HepG2 (cell line): Measurements from ENCODE around the gene ZPR1. TPM values are rescaled to one million over a fixed set of nuclear protein-coding genes. Genes with fewer than 3 reads are reported as not detected.

Source experiments
- CEBPG ChIP-seq: IDR thresholded peaks from 2 replicates; pipeline ENCODE4 v1.6.1; 2016
- MTF1 ChIP-seq: sonication (generic); formaldehyde crosslinking; IDR thresholded peaks from 2 replicates; pipeline ENCODE4 v1.5.0; 2020; ENCODE audit warnings: missing genetic modification reagents
- NR2F6 ChIP-seq, 2 experiments: IDR thresholded peaks; 2 replicates each; pipeline ENCODE4 v1.6.1; 2016; ENCODE audit warnings: antibody characterized with exemption in 1 of 2, mild to moderate bottlenecking in 1 of 2
- RNF2 ChIP-seq: fragments of 450-650 bp; conservative IDR thresholded peaks from 2 replicates; pipeline ENCODE4 v1.6.1; 2016; ENCODE audit warnings: low read depth
- SP5 ChIP-seq: IDR thresholded peaks from 2 replicates; pipeline ENCODE4 v1.6.1; 2016; ENCODE audit warnings: low read depth, borderline replicate concordance
- SSRP1 ChIP-seq: IDR thresholded peaks from 2 replicates; pipeline ENCODE4 v1.6.1; 2016; ENCODE audit warnings: control low read depth
- TGIF2 ChIP-seq: IDR thresholded peaks from 2 replicates; pipeline ENCODE4 v1.6.1; 2016; ENCODE audit warnings: control low read depth, missing compliant biosample characterization
- WIZ ChIP-seq: sonication (generic); formaldehyde crosslinking; IDR thresholded peaks from 2 replicates; pipeline ENCODE4 v1.5.1; 2020; ENCODE audit warnings: mild to moderate bottlenecking, missing genetic modification reagents
- XBP1 ChIP-seq: sonication (generic); formaldehyde crosslinking; IDR thresholded peaks from 2 replicates; pipeline ENCODE4 v1.5.0; 2020; ENCODE audit warnings: missing genetic modification reagents
- ZBTB44 ChIP-seq: sonication (generic); formaldehyde crosslinking; IDR thresholded peaks from 2 replicates; pipeline ENCODE4 v1.4.0; 2020; ENCODE audit warnings: missing genetic modification reagents
- ZMYM4 ChIP-seq: sonication (generic); formaldehyde crosslinking; IDR thresholded peaks from 2 replicates; pipeline ENCODE4 v1.8.1; 2023; ENCODE audit warnings: mild to moderate bottlenecking, missing genetic modification reagents
- ZNF18 ChIP-seq: sonication (generic); formaldehyde crosslinking; IDR thresholded peaks from 2 replicates; pipeline ENCODE4 v1.8.0; 2022; ENCODE audit warnings: mild to moderate bottlenecking, missing genetic modification reagents; ENCODE audit not compliant: insufficient replicate concordance
- ZNF230 ChIP-seq: sonication (generic); formaldehyde crosslinking; IDR thresholded peaks from 2 replicates; pipeline ENCODE4 v1.4.0; 2020; ENCODE audit warnings: mild to moderate bottlenecking, missing genetic modification reagents
- ZNF274 ChIP-seq: sonication (generic); formaldehyde crosslinking; IDR thresholded peaks from 2 replicates; pipeline ENCODE4 v1.5.1; 2020; ENCODE audit warnings: mild to moderate bottlenecking, missing genetic modification reagents
- ZNF746 ChIP-seq: sonication (generic); formaldehyde crosslinking; IDR thresholded peaks from 2 replicates; pipeline ENCODE4 v1.8.0; 2022; ENCODE audit warnings: mild to moderate bottlenecking, missing genetic modification reagents
- polyA plus RNA-seq, 8 experiments: library from polyadenylated mRNA; depleted of rRNA in 3 of 8; stranded (reverse) in 7 of 8; unstranded in 1 of 8; fragments of >200 nt; fragmentation: Illumina TruSeq in 4 of 8; extraction: Trizol in 4 of 8; gene quantifications; 2 replicates each; pipeline versions ENCODE4 v1.2.1 to v1.2.3, GENCODE V29; 2011 to 2016; ENCODE audit warnings: low read depth in 4 of 8, missing spikeins in 1 of 8, mixed read lengths in 1 of 8; ENCODE audit not compliant: insufficient read depth in 1 of 8
- total RNA-seq, 5 experiments: library from RNA; depleted of rRNA; stranded (reverse); fragments of >200 nt; fragmentation: Illumina TruSeq; extraction: Trizol; gene quantifications; 2 replicates each; pipeline ENCODE4 v1.2.3, GENCODE V29; 2016; ENCODE audit warnings: low read depth in 1 of 5
- TF ChIP-seq, protein P1 (sequence below): sonication (generic); formaldehyde crosslinking; IDR thresholded peaks from 2 replicates; pipeline ENCODE4 v1.4.0; 2020; ENCODE audit warnings: missing genetic modification reagents
- TF ChIP-seq, protein P2 (sequence below), 2 experiments: sonication (generic) in 1 of 2; formaldehyde crosslinking in 1 of 2; IDR thresholded peaks; 2 replicates each; pipeline versions ENCODE4 v1.6.1 to v1.9.0; 2014 to 2022; ENCODE audit warnings: antibody characterized with exemption in 1 of 2, borderline replicate concordance in 1 of 2, inconsistent platforms in 1 of 2, low read depth in 1 of 2, missing genetic modification reagents in 1 of 2
- TF ChIP-seq, protein P3 (sequence below): sonication (generic); IDR thresholded peaks from 2 replicates; pipeline ENCODE4 v1.6.1; 2016; ENCODE audit warnings: low read depth, borderline replicate concordance

The ZPR1 gene
- total and polyA plus RNA-seq, 2 of the 13 experiments (the other 11 are each of a cell fraction or from before 2014, with no cell fraction given) = 40.0 to 79.3 TPM

- TF ChIP-seq, protein P1, sequence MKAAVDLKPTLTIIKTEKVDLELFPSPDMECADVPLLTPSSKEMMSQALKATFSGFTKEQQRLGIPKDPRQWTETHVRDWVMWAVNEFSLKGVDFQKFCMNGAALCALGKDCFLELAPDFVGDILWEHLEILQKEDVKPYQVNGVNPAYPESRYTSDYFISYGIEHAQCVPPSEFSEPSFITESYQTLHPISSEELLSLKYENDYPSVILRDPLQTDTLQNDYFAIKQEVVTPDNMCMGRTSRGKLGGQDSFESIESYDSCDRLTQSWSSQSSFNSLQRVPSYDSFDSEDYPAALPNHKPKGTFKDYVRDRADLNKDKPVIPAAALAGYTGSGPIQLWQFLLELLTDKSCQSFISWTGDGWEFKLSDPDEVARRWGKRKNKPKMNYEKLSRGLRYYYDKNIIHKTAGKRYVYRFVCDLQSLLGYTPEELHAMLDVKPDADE = no peak
- TF ChIP-seq XBP1 (no peak), ZNF274 (no peak), ZNF230 (CRISPR knock-in tag) (peak; percentile 84), NR2F6 (IDR thresholded peaks at IDR 0.05) (peak; percentile 99), NR2F6 (CRISPR knock-in tag; IDR thresholded peaks at IDR 0.05) (peak; percentile 99), ZBTB44 (CRISPR knock-in tag) (no peak), SP5 (CRISPR knock-in tag) (peak; percentile 88), ZMYM4 (CRISPR knock-in tag) (peak; percentile 2), TGIF2 (CRISPR knock-in tag) (0 out of 2 replicates have a peak, but pooled peaks have one; percentile 65), MTF1 (no peak; the same call in 1 of the 2 replicates), WIZ (CRISPR knock-in tag) (no peak), RNF2 (no peak), SSRP1 (CRISPR knock-in tag) (0 out of 2 replicates have a peak, but pooled peaks have one; percentile 72), ZNF746 (CRISPR knock-in tag) (peak; percentile 76; the same call in 1 of the 2 replicates), ZNF18 (CRISPR knock-in tag) (peak; percentile 24), CEBPG (CRISPR knock-in tag) (peak; percentile 94)
- TF ChIP-seq, protein P2, sequence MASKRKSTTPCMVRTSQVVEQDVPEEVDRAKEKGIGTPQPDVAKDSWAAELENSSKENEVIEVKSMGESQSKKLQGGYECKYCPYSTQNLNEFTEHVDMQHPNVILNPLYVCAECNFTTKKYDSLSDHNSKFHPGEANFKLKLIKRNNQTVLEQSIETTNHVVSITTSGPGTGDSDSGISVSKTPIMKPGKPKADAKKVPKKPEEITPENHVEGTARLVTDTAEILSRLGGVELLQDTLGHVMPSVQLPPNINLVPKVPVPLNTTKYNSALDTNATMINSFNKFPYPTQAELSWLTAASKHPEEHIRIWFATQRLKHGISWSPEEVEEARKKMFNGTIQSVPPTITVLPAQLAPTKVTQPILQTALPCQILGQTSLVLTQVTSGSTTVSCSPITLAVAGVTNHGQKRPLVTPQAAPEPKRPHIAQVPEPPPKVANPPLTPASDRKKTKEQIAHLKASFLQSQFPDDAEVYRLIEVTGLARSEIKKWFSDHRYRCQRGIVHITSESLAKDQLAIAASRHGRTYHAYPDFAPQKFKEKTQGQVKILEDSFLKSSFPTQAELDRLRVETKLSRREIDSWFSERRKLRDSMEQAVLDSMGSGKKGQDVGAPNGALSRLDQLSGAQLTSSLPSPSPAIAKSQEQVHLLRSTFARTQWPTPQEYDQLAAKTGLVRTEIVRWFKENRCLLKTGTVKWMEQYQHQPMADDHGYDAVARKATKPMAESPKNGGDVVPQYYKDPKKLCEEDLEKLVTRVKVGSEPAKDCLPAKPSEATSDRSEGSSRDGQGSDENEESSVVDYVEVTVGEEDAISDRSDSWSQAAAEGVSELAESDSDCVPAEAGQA (IDR thresholded peaks at IDR 0.05; ENCODE audit: low read depth) = no peak; the same call in 1 of the 2 replicates
- TF ChIP-seq, protein P2 (CRISPR knock-in tag; IDR thresholded peaks at IDR 0.05; ENCODE audit: borderline replicate concordance) = no peak
- TF ChIP-seq, protein P3, sequence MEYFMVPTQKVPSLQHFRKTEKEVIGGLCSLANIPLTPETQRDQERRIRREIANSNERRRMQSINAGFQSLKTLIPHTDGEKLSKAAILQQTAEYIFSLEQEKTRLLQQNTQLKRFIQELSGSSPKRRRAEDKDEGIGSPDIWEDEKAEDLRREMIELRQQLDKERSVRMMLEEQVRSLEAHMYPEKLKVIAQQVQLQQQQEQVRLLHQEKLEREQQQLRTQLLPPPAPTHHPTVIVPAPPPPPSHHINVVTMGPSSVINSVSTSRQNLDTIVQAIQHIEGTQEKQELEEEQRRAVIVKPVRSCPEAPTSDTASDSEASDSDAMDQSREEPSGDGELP = peak; percentile 79; the same call in 1 of the 2 replicates
Measured at GRCh38 chr11:116808262-116809175, 20.7 kb upstream of the ZPR1 start (continued).
